ENCODE data around the gene ZFAND2B.
A peak's percentile ranks its signal among the peaks of the same experiment; 100 is the strongest.

ZFAND2B gene

DNA sequence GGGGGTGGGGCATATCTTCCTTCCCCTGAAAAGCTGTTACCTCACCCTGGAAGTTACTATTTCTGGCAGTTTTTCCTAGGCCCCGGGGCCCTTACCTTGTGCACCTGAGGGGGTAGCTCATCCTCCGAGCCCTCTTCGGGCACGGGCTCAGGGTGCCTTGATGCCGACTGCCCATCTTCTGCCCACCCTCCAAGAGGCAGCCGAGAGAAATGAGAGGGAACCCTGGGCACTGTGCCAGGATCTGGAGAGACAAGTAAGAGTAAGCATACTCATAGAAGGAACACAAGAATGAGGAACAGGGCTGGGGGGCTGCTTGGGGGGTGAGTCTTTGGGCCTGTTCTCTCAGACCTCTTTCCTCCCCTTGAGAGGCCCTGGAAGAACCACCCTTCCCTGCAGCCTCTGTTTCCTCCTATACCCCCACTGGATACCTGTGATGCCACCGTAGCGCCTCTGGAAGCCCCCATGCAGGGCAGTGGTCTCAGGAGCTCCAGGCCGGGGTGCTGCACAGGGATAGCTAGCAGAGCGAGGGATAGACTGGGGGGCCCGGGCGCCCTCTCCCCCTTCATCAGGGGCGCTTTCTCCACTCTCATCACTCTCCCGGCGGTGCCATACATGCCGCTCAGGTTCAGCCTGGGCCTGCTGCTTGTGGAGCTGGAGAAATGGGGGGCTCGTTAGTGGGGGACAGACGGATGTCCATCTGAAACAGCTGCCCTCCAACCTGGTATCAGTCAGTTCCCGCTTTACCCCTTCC, 14.2 kb downstream of the ZFAND2B start:
- Histone ChIP-seq H3K36me3 (ENCODE audit: control insufficient read depth in 5 of 5, insufficient read depth in 5 of 5, low read length in 5 of 5) (peaks cover 4 to 66% (median 63%) of the 10 kb centered on the region in 5 donors), H3K9ac (ENCODE audit: low read length in 5 of 5) (no peak overlapping the region), H3K9me3 (ENCODE audit: control insufficient read depth in 5 of 5, low read length in 5 of 5) (no peaks in the 10 kb centered on the region), H3K4me1 (ENCODE audit: control insufficient read depth in 5 of 5, insufficient read depth in 5 of 5, low read length in 5 of 5) (peaks cover 4 to 45% (median 34%) of the 10 kb centered on the region in 5 donors), H3K27me3 (ENCODE audit: control insufficient read depth in 5 of 5, insufficient read depth in 4 of 5, low read length in 5 of 5) (no peaks in the 10 kb centered on the region), H3K27ac (ENCODE audit: low read depth, low read length) (no peak overlapping the region), H3K4me3 (ENCODE audit: low read depth in 1 of 5, low read length in 5 of 5) (no peak overlapping the region)

- H3K36me3 ChIP-seq (ENCODE audit: control insufficient read depth in 5 of 5, insufficient read depth in 5 of 5, low read length in 5 of 5) = peaks cover 4 to 70% (median 63%) of the 10 kb centered on the region in 5 donors
- H3K27ac ChIP-seq (ENCODE audit: low read depth, low read length) = no peak overlapping the region
- H3K9me3 ChIP-seq (ENCODE audit: control insufficient read depth in 5 of 5, low read length in 5 of 5) = no peaks in the 10 kb centered on the region
- no peak overlapping the region for H3K9ac ChIP-seq (ENCODE audit: low read length in 5 of 5)
- H3K4me3 ChIP-seq (ENCODE audit: low read depth in 1 of 5, low read length in 5 of 5) = no peak overlapping the region
- peaks cover 4 to 37% (median 26%) of the 10 kb centered on the region in 5 donors for H3K4me1 ChIP-seq (ENCODE audit: control insufficient read depth in 5 of 5, insufficient read depth in 5 of 5, low read length in 5 of 5)
- no peaks in the 10 kb centered on the region for H3K27me3 ChIP-seq (ENCODE audit: control insufficient read depth in 5 of 5, insufficient read depth in 4 of 5, low read length in 5 of 5)
Observed at GRCh38 chr2:219221957-219222518, 15.5 kb downstream of the ZFAND2B start.

GRCh38 chr2:219223831-219224610, 17.4 kb downstream of the ZFAND2B start:
- Histone ChIP-seq H3K27ac (ENCODE audit: low read depth, low read length) (no peak overlapping the region), H3K36me3 (ENCODE audit: control insufficient read depth in 5 of 5, insufficient read depth in 5 of 5, low read length in 5 of 5) (peaks cover 4 to 73% (median 63%) of the 10 kb centered on the region in 5 donors), H3K27me3 (ENCODE audit: control insufficient read depth in 5 of 5, insufficient read depth in 4 of 5, low read length in 5 of 5) (no peaks in the 10 kb centered on the region), H3K4me1 (ENCODE audit: control insufficient read depth in 5 of 5, insufficient read depth in 5 of 5, low read length in 5 of 5) (peaks cover 9 to 34% (median 26%) of the 10 kb centered on the region in 5 donors), H3K9ac (ENCODE audit: low read length in 5 of 5) (no peak overlapping the region), H3K4me3 (ENCODE audit: low read depth in 1 of 5, low read length in 5 of 5) (no peak overlapping the region), H3K9me3 (ENCODE audit: control insufficient read depth in 5 of 5, low read length in 5 of 5) (no peaks in the 10 kb centered on the region)

- peaks cover 4 to 65% (median 56%) of the 10 kb centered on the region in 5 donors for H3K36me3 ChIP-seq (ENCODE audit: control insufficient read depth in 5 of 5, insufficient read depth in 5 of 5, low read length in 5 of 5)
Observed at GRCh38 chr2:219225350-219225749, 18.8 kb downstream of the ZFAND2B start.

GRCh38 chr2:219228041-219228910, 21.7 kb downstream of the ZFAND2B start:
- peak overlapping the region; percentile 76 to 95 (median 83) for H3K4me3 ChIP-seq (ENCODE audit: low read depth in 1 of 5, low read length in 5 of 5)
- peak overlapping the region; percentile 89 for H3K27ac ChIP-seq (ENCODE audit: low read depth, low read length)
- peak overlapping the region; percentile 80 to 98 (median 91) for H3K9ac ChIP-seq (ENCODE audit: low read length in 5 of 5)
- no peaks in the 10 kb centered on the region for H3K27me3 ChIP-seq (ENCODE audit: control insufficient read depth in 5 of 5, insufficient read depth in 4 of 5, low read length in 5 of 5)
- H3K9me3 ChIP-seq (ENCODE audit: control insufficient read depth in 5 of 5, low read length in 5 of 5) = no peaks in the 10 kb centered on the region
- H3K4me1 ChIP-seq (ENCODE audit: control insufficient read depth in 5 of 5, insufficient read depth in 5 of 5, low read length in 5 of 5) = peaks cover 7 to 40% (median 27%) of the 10 kb centered on the region in 5 donors
- H3K36me3 ChIP-seq (ENCODE audit: control insufficient read depth in 5 of 5, insufficient read depth in 5 of 5, low read length in 5 of 5) = peaks cover 10 to 53% (median 45%) of the 10 kb centered on the region in 5 donors

More at GRCh38 chr2:219225350-219225749, 18.8 kb downstream of the ZFAND2B start:
- H3K27ac ChIP-seq (ENCODE audit: low read depth, low read length) = no peak overlapping the region
- no peaks in the 10 kb centered on the region for H3K27me3 ChIP-seq (ENCODE audit: control insufficient read depth in 5 of 5, insufficient read depth in 4 of 5, low read length in 5 of 5)
- no peaks in the 10 kb centered on the region for H3K9me3 ChIP-seq (ENCODE audit: control insufficient read depth in 5 of 5, low read length in 5 of 5)
- H3K4me1 ChIP-seq (ENCODE audit: control insufficient read depth in 5 of 5, insufficient read depth in 5 of 5, low read length in 5 of 5) = peaks cover 7 to 33% (median 22%) of the 10 kb centered on the region in 5 donors
- H3K9ac ChIP-seq (ENCODE audit: low read length in 5 of 5) = no peak overlapping the region
- no peak overlapping the region for H3K4me3 ChIP-seq (ENCODE audit: low read depth in 1 of 5, low read length in 5 of 5)

GRCh38 chr2:219228911-219229304, 22.3 kb downstream of the ZFAND2B start:
- H3K9me3 ChIP-seq (ENCODE audit: control insufficient read depth in 5 of 5, low read length in 5 of 5) = no peaks in the 10 kb centered on the region
- H3K27me3 ChIP-seq (ENCODE audit: control insufficient read depth in 5 of 5, insufficient read depth in 4 of 5, low read length in 5 of 5) = no peaks in the 10 kb centered on the region
- H3K27ac ChIP-seq (ENCODE audit: low read depth, low read length) = peak overlapping the region; percentile 89
- H3K9ac ChIP-seq (ENCODE audit: low read length in 5 of 5) = peak overlapping the region; percentile 80 to 98 (median 91)
- H3K4me1 ChIP-seq (ENCODE audit: control insufficient read depth in 5 of 5, insufficient read depth in 5 of 5, low read length in 5 of 5) = peaks cover 5 to 40% (median 27%) of the 10 kb centered on the region in 5 donors
- peak overlapping the region; percentile 76 to 95 (median 83) for H3K4me3 ChIP-seq (ENCODE audit: low read depth in 1 of 5, low read length in 5 of 5)
- H3K36me3 ChIP-seq (ENCODE audit: control insufficient read depth in 5 of 5, insufficient read depth in 5 of 5, low read length in 5 of 5) = peaks cover 12 to 53% (median 45%) of the 10 kb centered on the region in 5 donors

- H3K9ac ChIP-seq (ENCODE audit: low read length in 5 of 5) = peak within 1 kb of the TSS; percentile 80 to 98 (median 91)
- H3K27ac ChIP-seq (ENCODE audit: low read depth, low read length) = peak within 1 kb of the TSS; percentile 89
- peaks cover 17 to 53% (median 45%) of the 10 kb centered on the region in 5 donors for H3K36me3 ChIP-seq (ENCODE audit: control insufficient read depth in 5 of 5, insufficient read depth in 5 of 5, low read length in 5 of 5)
- peak within 1 kb of the TSS; percentile 76 to 98 (median 83) for H3K4me3 ChIP-seq (ENCODE audit: low read depth in 1 of 5, low read length in 5 of 5)
- no peaks in the 10 kb centered on the region for H3K9me3 ChIP-seq (ENCODE audit: control insufficient read depth in 5 of 5, low read length in 5 of 5)
- H3K27me3 ChIP-seq (ENCODE audit: control insufficient read depth in 5 of 5, insufficient read depth in 4 of 5, low read length in 5 of 5) = no peaks in the 10 kb centered on the region
- peaks cover 5 to 40% (median 27%) of the 10 kb centered on the region in 5 donors for H3K4me1 ChIP-seq (ENCODE audit: control insufficient read depth in 5 of 5, insufficient read depth in 5 of 5, low read length in 5 of 5)
Observed at GRCh38 chr2:219229305-219230058, 22.9 kb downstream of the ZFAND2B start, which contains the start of the genes ANKZF1 and ATG9A. Gene ANKZF1, plus strand, starts transcription at chr2:219229806. Its CDS starts 452 bp downstream, at chr2:219230258. Gene ATG9A, minus strand, starts transcription at chr2:219229636. Its CDS starts 1,612 bp downstream, at chr2:219228024.

DNA sequence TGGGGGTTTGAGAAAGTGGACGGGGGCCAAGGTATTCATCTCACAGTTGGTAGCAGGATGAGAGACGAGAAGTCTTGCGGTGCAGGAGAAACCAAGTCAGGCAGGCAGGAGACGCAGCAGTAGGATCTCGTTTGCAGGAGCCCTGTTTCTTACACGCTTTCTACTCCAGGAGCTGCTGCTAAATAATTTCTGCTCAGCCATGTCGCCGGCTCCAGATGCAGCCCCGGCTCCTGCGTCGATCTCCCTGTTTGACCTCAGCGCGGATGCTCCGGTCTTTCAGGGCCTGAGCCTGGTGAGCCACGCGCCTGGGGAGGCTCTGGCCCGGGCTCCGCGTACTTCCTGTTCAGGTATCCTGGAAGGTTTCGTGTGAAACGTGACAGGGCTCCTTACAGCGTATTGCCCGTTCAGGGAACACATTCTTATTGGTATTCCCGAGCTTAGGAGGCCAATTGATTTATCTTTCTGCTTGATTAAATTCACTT, 23.5 kb downstream of the ZFAND2B start:
- H3K4me3 ChIP-seq (ENCODE audit: low read depth in 1 of 5, low read length in 5 of 5) = peak overlapping the region; percentile 61 to 98 (median 83)
- peaks cover 20 to 53% (median 45%) of the 10 kb centered on the region in 5 donors for H3K36me3 ChIP-seq (ENCODE audit: control insufficient read depth in 5 of 5, insufficient read depth in 5 of 5, low read length in 5 of 5)

More for the DNA sequence above, 23.5 kb downstream of the ZFAND2B start:
- Histone ChIP-seq H3K27me3 (ENCODE audit: control insufficient read depth in 5 of 5, insufficient read depth in 4 of 5, low read length in 5 of 5) (no peaks in the 10 kb centered on the region), H3K4me1 (ENCODE audit: control insufficient read depth in 5 of 5, insufficient read depth in 5 of 5, low read length in 5 of 5) (peaks cover 5 to 38% (median 27%) of the 10 kb centered on the region in 5 donors), H3K27ac (ENCODE audit: low read depth, low read length) (peak overlapping the region; percentile 89), H3K9ac (ENCODE audit: low read length in 5 of 5) (peak overlapping the region; percentile 16 to 91 (median 76)), H3K9me3 (ENCODE audit: control insufficient read depth in 5 of 5, low read length in 5 of 5) (no peaks in the 10 kb centered on the region)

Data from subcutaneous abdominal adipose tissue (tissue), 5 donors.